Transverse colon (tissue), 4 donors: ENCODE measurements around the gene TMEM50A. TPM values are rescaled to one million over a fixed set of nuclear protein-coding genes. Genes with fewer than 3 reads are reported as not detected.
"Not testable (repeated sequence)": the region's sequence is repeated elsewhere in the genome, so short reads cannot be mapped to it uniquely, and the experiment has no call there.

ENCODE experiments used
- DNase-seq: peaks from one replicate; pipeline ENCODE4 v3.0.0-alpha.2; 2019
- H3K27ac ChIP-seq, 4 donors: fragments of 200-600 bp; sonication (generic); 2 replicates each; pipeline ENCODE4 v1.5.1; 2016 to 2018; ENCODE audit warnings: inconsistent platforms in 4 of 4
- H3K27me3 ChIP-seq: fragments of 200-600 bp; sonication (generic); 2 replicates; pipeline ENCODE4 v1.5.1; 2017; ENCODE audit warnings: inconsistent platforms
- H3K36me3 ChIP-seq, 4 donors: fragments of 200-600 bp; sonication (generic); 2 replicates each; pipeline ENCODE4 v1.5.1; 2017 to 2019; ENCODE audit warnings: inconsistent platforms in 4 of 4
- H3K4me1 ChIP-seq, 4 donors: fragments of 200-600 bp; sonication (generic); 2 replicates each; pipeline ENCODE4 v1.5.1; 2017 to 2020; ENCODE audit warnings: inconsistent platforms in 4 of 4
- H3K4me3 ChIP-seq, 4 donors: fragments of 200-600 bp; sonication (generic); 1 replicate in 1 of 4; 2 replicates in 3 of 4; pipeline versions ENCODE4 v1.5.1 to v1.6.1; 2017 to 2019; ENCODE audit warnings: inconsistent platforms in 4 of 4
- H3K9me3 ChIP-seq, 2 donors: fragments of 200-600 bp; sonication (generic); 2 replicates each; pipeline ENCODE4 v1.5.1; 2017 to 2019; ENCODE audit warnings: inconsistent platforms in 2 of 2
- CTCF ChIP-seq, 5 experiments: fragments of 200-600 bp in 3 of 5; fragments of 450-650 bp in 2 of 5; sonication (generic) in 3 of 5; IDR thresholded peaks; 1 replicate in 2 of 5; 2 replicates in 3 of 5; pipeline ENCODE4 v1.5.1; 2016 to 2017; ENCODE audit warnings: antibody characterized with exemption in 5 of 5, inconsistent platforms in 3 of 5, mild to moderate bottlenecking in 2 of 5, moderate library complexity in 1 of 5
- EP300 ChIP-seq: sonication (generic); formaldehyde crosslinking; IDR thresholded peaks from one replicate; pipeline ENCODE4 v1.6.1; 2017; ENCODE audit warnings: antibody characterized with exemption, low read depth
- POLR2A ChIP-seq: fragments of 450-650 bp; IDR thresholded peaks from one replicate; pipeline ENCODE4 v1.6.1; 2016; ENCODE audit warnings: antibody characterized with exemption, mild to moderate bottlenecking, moderate library complexity
- POLR2AphosphoS5 ChIP-seq, 3 donors: sonication (generic); formaldehyde crosslinking; IDR thresholded peaks; one replicate each; pipeline ENCODE4 v1.6.1; 2016; ENCODE audit warnings: antibody characterized with exemption in 3 of 3
- WGBS, 2 donors: methylation state at CpG; one replicate each; pipeline ENCODE4 v1.1.5; 2018; ENCODE audit warnings: low coverage in 1 of 2; 5-methylcytosine and 5-hydroxymethylcytosine counted together
- in situ Hi-C, 4 donors: fragments of 200-750 bp; cut with MboI; loops; one replicate each; pipeline versions ENCODE4 v1.15.0 to v1.15.1; 2017; ENCODE audit warnings: low sequenced_read_pairs in 3 of 4, low pct_ligation_motif_present in 1 of 4, low pct_unique_long_range_greater_than_20kb in 1 of 4
- intact Hi-C: fragments of 100-400 bp; cut with DNase I; formaldehyde crosslinking; loops from one replicate; pipeline ENCODE4 v1.15.1; 2023; ENCODE audit warnings: low total_unique reads
- total RNA-seq, 4 donors: library from RNA; depleted of rRNA; stranded (reverse); fragments of >200 nt; gene quantifications; one replicate each; pipeline ENCODE4 v1.1.0, GENCODE V29; 2016

TMEM50A gene
- total RNA-seq: 100 to 1,000 TPM in 2 of 4 donors, 10 to 100 TPM in 2; 21.7 to 108 (median 74.6) TPM

GRCh38 chr1:25338188-25338981 is at the start of gene TMEM50A:
Gene TMEM50A (plus strand): TSS chr1:25338334. CDS start chr1:25340487, 2,153 bp downstream.
- DNase-seq: peak; percentile 93
- peak within 1 kb of the TSS; percentile 96 to 100 (median 98) for H3K27ac ChIP-seq
- H3K9me3 ChIP-seq: no peaks in the 10 kb centered on the region
- intact Hi-C loops (no loop called here), in situ Hi-C loops (no loop called here)
- H3K4me1 ChIP-seq: peaks cover 10 to 22% (median 16%) of the 10 kb centered on the region in 4 donors
- no peak for TF ChIP-seq EP300
- TF ChIP-seq POLR2AphosphoS5 (IDR thresholded peaks at IDR 0.05): peak; percentile 93 to 94 (median 93)
- peak; percentile 90 for TF ChIP-seq POLR2A
- peak in 1 of 5 experiments; percentile 6 for TF ChIP-seq CTCF (IDR thresholded peaks at IDR 0.05)
- 0 to 1% methylated on average over 1 to 42 of the region's 75 CpGs for WGBS, 2 donors
- H3K27me3 ChIP-seq: no peaks in the 10 kb centered on the region
- peak within 1 kb of the TSS; percentile 67 to 93 (median 85) for H3K4me3 ChIP-seq
- H3K36me3 ChIP-seq: peaks cover 0 to 13% (median 2%) of the 10 kb centered on the region in 4 donors

- intact Hi-C loops, DNase-seq, H3K4me3 ChIP-seq, H3K27ac ChIP-seq, H3K9me3 ChIP-seq, H3K36me3 ChIP-seq, H3K4me1 ChIP-seq, H3K27me3 ChIP-seq: not testable (repeated sequence)
- 95 to 100% methylated on average over 1 to 2 of the region's 8 CpGs for WGBS, 2 donors
- in situ Hi-C loops: loop anchor here in 2 of 4 donors (10.0 kb wide), 1 partner anchor 116 kb away; no protein-coding TSS in a partner anchor
Measured at GRCh38 chr1:25288573-25289101, 49.5 kb upstream of the TMEM50A start.

GRCh38 chr1:25290043-25290442 is 48.1 kb upstream of the TMEM50A start:
- H3K4me1 ChIP-seq, H3K36me3 ChIP-seq, DNase-seq, H3K9me3 ChIP-seq, intact Hi-C loops, H3K4me3 ChIP-seq, H3K27ac ChIP-seq, H3K27me3 ChIP-seq, in situ Hi-C loops: not testable (repeated sequence)
- TF ChIP-seq CTCF (IDR thresholded peaks at IDR 0.05): peak in 1 of 5 experiments; percentile 17
- no CpG with 5 or more reads among the region's 6 CpGs for WGBS, 2 donors

- DNase-seq, H3K27me3 ChIP-seq, H3K4me3 ChIP-seq, H3K36me3 ChIP-seq, intact Hi-C loops, in situ Hi-C loops, H3K4me1 ChIP-seq, H3K9me3 ChIP-seq, H3K27ac ChIP-seq: not testable (repeated sequence)
- 86 to 88% methylated on average over 2 of the region's 2 CpGs for WGBS, 2 donors
Measured at GRCh38 chr1:25293426-25293825, 44.7 kb upstream of the TMEM50A start.

GRCh38 chr1:25294889-25295826 is 43.0 kb upstream of the TMEM50A start:
- DNase-seq, H3K36me3 ChIP-seq, H3K27ac ChIP-seq, in situ Hi-C loops, H3K4me3 ChIP-seq, H3K4me1 ChIP-seq, H3K27me3 ChIP-seq, H3K9me3 ChIP-seq, intact Hi-C loops: not testable (repeated sequence)
- WGBS, 2 donors: 63 to 85% methylated on average over 2 to 4 of the region's 14 CpGs

GRCh38 chr1:25296501-25296900 is 41.6 kb upstream of the TMEM50A start:
- H3K27ac ChIP-seq, H3K36me3 ChIP-seq, H3K4me3 ChIP-seq, DNase-seq, H3K9me3 ChIP-seq, intact Hi-C loops, H3K27me3 ChIP-seq, H3K4me1 ChIP-seq, in situ Hi-C loops: not testable (repeated sequence)
- 57 to 90% methylated on average over 2 to 3 of the region's 8 CpGs for WGBS, 2 donors

GRCh38 chr1:25300729-25301128 is 37.4 kb upstream of the TMEM50A start:
- intact Hi-C loops, H3K36me3 ChIP-seq, H3K9me3 ChIP-seq, H3K4me1 ChIP-seq, H3K4me3 ChIP-seq, in situ Hi-C loops, DNase-seq, H3K27me3 ChIP-seq, H3K27ac ChIP-seq: not testable (repeated sequence)
- 87% methylated on average over 5 of the region's 9 CpGs; no CpG with 5 or more reads in 1 of the 2 donors for WGBS, 2 donors

- H3K36me3 ChIP-seq, H3K9me3 ChIP-seq, H3K27me3 ChIP-seq, H3K4me1 ChIP-seq, H3K27ac ChIP-seq, in situ Hi-C loops, H3K4me3 ChIP-seq, DNase-seq, intact Hi-C loops: not testable (repeated sequence)
- WGBS, 2 donors: 67% methylated on average over 3 of the region's 3 CpGs; no CpG with 5 or more reads in 1 of the 2 donors
Measured at GRCh38 chr1:25302330-25302729, 35.8 kb upstream of the TMEM50A start.
